SK-N-MC (cell line): ENCODE measurements around the gene USP20.

ENCODE experiments used
- DNase-seq: peaks from one replicate; pipeline ENCODE4 v3.0.0-alpha.2; 2011; ENCODE audit warnings: low read depth, low spot score
- H3K27ac ChIP-seq: fragments of 200-600 bp; sonication (generic); 2 replicates; pipeline ENCODE4 v1.5.1; 2016; ENCODE audit warnings: mixed run types
- H3K36me3 ChIP-seq: fragments of 200-600 bp; sonication (generic); 2 replicates; pipeline ENCODE4 v1.6.1; 2017; ENCODE audit warnings: antibody characterized with exemption, low read length, mixed read lengths; ENCODE audit not compliant: insufficient read depth
- H3K4me3 ChIP-seq: fragments of 200-600 bp; sonication (generic); 2 replicates; pipeline ENCODE4 v1.5.1; 2016
- H3K9ac ChIP-seq: fragments of 200-600 bp; sonication (generic); 2 replicates; pipeline ENCODE4 v1.8.0; 2017; ENCODE audit warnings: mixed run types, mixed read lengths; ENCODE audit not compliant: insufficient read length
- H3K9me3 ChIP-seq: fragments of 200-600 bp; sonication (generic); 2 replicates; pipeline ENCODE4 v1.6.1; 2017; ENCODE audit warnings: low read depth, mild to moderate bottlenecking, antibody characterized with exemption, low read length, moderate library complexity, mixed read lengths
- EZH2 ChIP-seq: fragments of 200-600 bp; sonication (generic); IDR thresholded peaks from one replicate; pipeline ENCODE4 v1.6.1; 2017; ENCODE audit warnings: antibody characterized with exemption
- FOXP2 ChIP-seq: optimal IDR thresholded peaks from 2 replicates; pipeline ENCODE3; 2011; ENCODE audit warnings: mild to moderate bottlenecking, moderate library complexity; ENCODE audit not compliant: insufficient read depth; ENCODE audit errors: extremely low read length, control extremely low read depth
- POLR2AphosphoS5 ChIP-seq: IDR thresholded peaks from 2 replicates; pipeline ENCODE4 v1.6.1; 2012; ENCODE audit warnings: mild to moderate bottlenecking, low read depth, low read length, borderline replicate concordance

The USP20 gene

GRCh38 chr9:129845373-129845772 lies 10.1 kb downstream of the USP20 start:
- TF ChIP-seq POLR2AphosphoS5 (no peak), EZH2 (no peak), FOXP2 (no peak)
- Histone ChIP-seq H3K27ac (peak overlapping the region; percentile 68; the same call in 1 of the 2 replicates), H3K9me3 (no peaks in the 10 kb centered on the region), H3K9ac (no peak overlapping the region), H3K36me3 (no peaks in the 10 kb centered on the region; the same call in 1 of the 2 replicates), H3K4me3 (no peak overlapping the region)
- no peak for DNase-seq

GRCh38 chr9:129848712-129849441 lies 13.6 kb downstream of the USP20 start:
- H3K9me3 ChIP-seq = no peaks in the 10 kb centered on the region
- H3K36me3 ChIP-seq = peaks cover 19% of the 10 kb centered on the region; the same call in 1 of the 2 replicates
- DNase-seq = no peak
- TF ChIP-seq FOXP2 (no peak), POLR2AphosphoS5 (no peak), EZH2 (no peak)
- no peak overlapping the region for H3K9ac ChIP-seq
- no peak overlapping the region for H3K4me3 ChIP-seq
- H3K27ac ChIP-seq = no peak overlapping the region

DNA sequence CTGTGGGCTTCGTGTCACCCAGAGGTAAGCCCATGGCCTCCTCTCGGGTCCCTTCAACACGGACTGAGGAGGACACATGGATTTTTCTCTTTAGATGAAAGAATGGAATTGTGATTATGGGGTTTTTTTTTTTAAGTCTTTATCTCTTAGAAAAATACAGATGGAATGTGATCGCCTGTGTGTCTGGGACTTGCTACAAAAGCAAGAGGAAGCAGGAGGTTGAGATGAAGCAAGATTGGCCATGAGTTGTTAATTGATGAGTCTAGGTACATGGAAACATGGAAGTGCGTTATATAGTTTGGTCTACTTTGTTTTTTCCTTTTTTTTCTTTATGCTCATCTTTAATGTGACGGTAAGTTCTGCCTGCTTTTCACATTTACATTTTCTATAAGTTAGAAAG lies 14.6 kb downstream of the USP20 start:
- Histone ChIP-seq H3K4me3 (no peak overlapping the region), H3K9ac (no peak overlapping the region), H3K27ac (no peak overlapping the region), H3K9me3 (no peaks in the 10 kb centered on the region), H3K36me3 (peaks cover 24% of the 10 kb centered on the region; the same call in 1 of the 2 replicates)
- TF ChIP-seq FOXP2 (no peak), EZH2 (no peak), POLR2AphosphoS5 (no peak)
- DNase-seq = no peak

DNA sequence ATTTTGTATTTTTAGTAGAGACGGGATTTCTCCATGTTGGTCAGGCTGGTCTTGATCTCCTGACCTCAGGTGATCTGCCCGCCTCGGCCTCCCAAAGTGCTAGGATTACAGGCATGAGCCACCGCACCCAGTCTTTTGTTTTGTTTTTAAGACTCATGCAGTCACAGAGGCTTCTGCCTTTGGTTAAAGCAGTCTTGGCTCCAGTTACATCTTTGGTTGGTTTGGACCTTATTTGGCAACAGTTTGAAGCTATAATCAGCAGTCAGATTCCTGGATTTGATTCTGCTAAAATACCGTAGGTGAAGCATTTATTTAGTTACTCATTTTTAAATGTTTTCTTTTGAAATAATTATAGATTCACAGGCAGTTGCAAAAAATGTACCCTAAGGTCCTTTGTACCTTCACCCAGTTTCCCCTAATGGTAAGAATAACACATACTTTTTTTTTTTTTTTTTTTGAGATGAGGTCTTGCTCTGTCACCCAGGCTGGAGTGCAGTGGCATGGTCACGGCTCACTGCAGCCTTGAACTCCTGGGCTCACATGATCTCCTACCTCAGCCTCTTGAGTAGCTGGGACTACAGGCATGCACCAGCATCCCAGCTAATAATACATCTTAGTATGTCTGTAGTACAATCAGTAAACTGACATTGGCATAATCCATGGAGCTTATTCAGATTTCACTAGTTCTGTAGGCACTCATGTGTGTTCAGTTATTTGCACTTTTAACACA lies 15.7 kb downstream of the USP20 start:
- no peak overlapping the region for H3K9ac ChIP-seq
- no peak for DNase-seq
- H3K4me3 ChIP-seq = no peak overlapping the region
- TF ChIP-seq POLR2AphosphoS5 (no peak), EZH2 (no peak), FOXP2 (no peak)
- H3K9me3 ChIP-seq = no peaks in the 10 kb centered on the region
- H3K27ac ChIP-seq = no peak overlapping the region
- peaks cover 25% of the 10 kb centered on the region; the same call in 1 of the 2 replicates for H3K36me3 ChIP-seq

GRCh38 chr9:129851821-129852220 lies 16.6 kb downstream of the USP20 start:
- TF ChIP-seq POLR2AphosphoS5 (no peak), EZH2 (no peak), FOXP2 (no peak)
- H3K9ac ChIP-seq = no peak overlapping the region
- DNase-seq = no peak
- peaks cover 25% of the 10 kb centered on the region; the same call in 1 of the 2 replicates for H3K36me3 ChIP-seq
- no peak overlapping the region for H3K27ac ChIP-seq
- H3K4me3 ChIP-seq = no peak overlapping the region
- H3K9me3 ChIP-seq = no peaks in the 10 kb centered on the region

DNA sequence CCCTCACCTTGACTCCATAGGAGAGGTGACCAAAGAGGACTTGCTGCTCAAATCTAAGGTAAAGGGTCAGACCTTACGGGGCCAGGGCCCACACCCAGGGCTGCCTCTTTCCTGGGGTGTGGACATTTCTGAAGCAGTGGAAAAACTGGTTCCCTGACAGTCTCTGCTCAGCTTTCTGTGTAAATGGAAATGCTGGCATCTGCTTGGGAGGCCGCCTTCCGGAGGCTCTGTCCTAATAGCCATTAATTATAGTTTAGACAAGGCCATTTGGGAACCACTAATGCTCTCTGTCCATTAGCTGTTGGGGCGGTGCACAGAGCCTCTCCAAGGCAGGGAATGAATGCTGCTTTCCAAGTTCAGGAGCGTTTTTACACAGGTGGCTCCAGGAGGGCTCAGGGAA lies 17.3 kb downstream of the USP20 start:
- no peak overlapping the region for H3K4me3 ChIP-seq
- H3K36me3 ChIP-seq = peaks cover 25% of the 10 kb centered on the region; the same call in 1 of the 2 replicates

DNA sequence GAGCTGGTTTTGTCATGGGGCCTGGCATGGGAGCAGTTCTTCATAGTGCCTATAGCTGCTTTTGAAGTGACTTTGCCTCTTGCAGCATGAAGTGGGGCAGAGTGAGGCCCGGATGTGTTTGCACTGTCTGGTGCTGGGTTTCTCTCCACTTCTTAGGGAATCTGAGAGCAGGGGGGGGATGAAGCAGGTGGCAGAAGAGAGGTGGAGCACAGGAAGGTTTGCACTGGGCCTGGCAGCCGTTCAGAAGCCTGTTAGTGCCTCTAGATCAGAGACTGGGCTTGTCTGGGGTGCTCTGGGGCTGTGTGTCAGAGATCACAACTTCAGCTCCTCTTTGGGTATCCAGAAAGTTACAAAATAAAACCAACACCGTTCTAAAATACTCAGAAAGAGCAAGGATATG lies 18.4 kb downstream of the USP20 start:
- Histone ChIP-seq H3K4me3 (no peak overlapping the region), H3K9me3 (no peaks in the 10 kb centered on the region), H3K27ac (no peak overlapping the region), H3K36me3 (peaks cover 29% of the 10 kb centered on the region; the same call in 1 of the 2 replicates), H3K9ac (no peak overlapping the region)
- no peak for TF ChIP-seq FOXP2
- TF ChIP-seq EZH2 = no peak
- TF ChIP-seq POLR2AphosphoS5 = no peak
- no peak for DNase-seq

More for the DNA sequence above, 17.3 kb downstream of the USP20 start:
- no peak overlapping the region for H3K27ac ChIP-seq
- no peaks in the 10 kb centered on the region for H3K9me3 ChIP-seq
- DNase-seq = no peak
- TF ChIP-seq FOXP2 (no peak), POLR2AphosphoS5 (no peak), EZH2 (no peak)
- H3K9ac ChIP-seq = no peak overlapping the region

DNA sequence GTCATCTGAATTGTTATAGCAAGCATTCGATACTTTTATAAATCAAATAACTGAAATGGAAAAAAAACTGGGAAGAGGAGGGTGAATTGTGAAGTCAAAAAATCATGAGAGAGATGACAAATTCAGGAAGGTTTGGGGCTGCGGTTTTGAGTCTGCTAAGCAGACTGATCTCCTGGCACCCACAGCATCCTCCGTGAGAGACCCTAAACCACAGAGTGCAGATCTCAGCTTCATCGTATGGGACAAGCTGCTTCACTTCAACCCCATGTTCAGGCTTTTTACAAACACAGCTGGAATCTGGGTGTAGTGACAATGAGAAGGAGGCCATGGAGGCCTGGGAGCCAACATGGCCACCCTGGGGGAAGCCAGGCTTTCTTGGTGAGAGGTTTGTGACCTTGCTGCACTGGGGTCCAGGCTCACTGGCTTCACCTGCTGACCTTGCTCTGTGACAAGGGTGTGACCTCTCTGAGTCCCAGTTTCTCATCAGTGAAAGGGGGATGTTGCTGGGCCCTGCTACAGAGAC lies 19.4 kb downstream of the USP20 start:
- H3K4me3 ChIP-seq = no peak overlapping the region
- no peaks in the 10 kb centered on the region for H3K9me3 ChIP-seq
- H3K27ac ChIP-seq = no peak overlapping the region
- TF ChIP-seq EZH2 (no peak), FOXP2 (no peak), POLR2AphosphoS5 (no peak)
- no peak for DNase-seq
- peaks cover 32% of the 10 kb centered on the region; the same call in 1 of the 2 replicates for H3K36me3 ChIP-seq
- H3K9ac ChIP-seq = no peak overlapping the region
